H1 (cell line): Measurements from ENCODE around the gene ADAMTS4.

Experiments used
- YY1 ChIP-seq: IDR thresholded peaks from 2 replicates; pipeline ENCODE4 v1.6.1; 2011; ENCODE audit warnings: low read depth, mild to moderate bottlenecking, low read length
- TF ChIP-seq, protein P1 (sequence below): IDR thresholded peaks from 2 replicates; pipeline ENCODE4 v1.6.1; 2012; ENCODE audit warnings: inconsistent platforms
- TF ChIP-seq, protein P2 (sequence below), 3 experiments: IDR thresholded peaks; 1 replicate in 2 of 3; 2 replicates in 1 of 3; pipeline versions ENCODE4 v1.5.1 to v1.6.1; 2011; ENCODE audit warnings: low read length in 3 of 3, mild to moderate bottlenecking in 3 of 3, inconsistent platforms in 2 of 3, low read depth in 1 of 3, moderate library complexity in 1 of 3; ENCODE audit not compliant: insufficient read depth in 1 of 3; ENCODE audit errors: control extremely low read depth in 1 of 3

DNA sequence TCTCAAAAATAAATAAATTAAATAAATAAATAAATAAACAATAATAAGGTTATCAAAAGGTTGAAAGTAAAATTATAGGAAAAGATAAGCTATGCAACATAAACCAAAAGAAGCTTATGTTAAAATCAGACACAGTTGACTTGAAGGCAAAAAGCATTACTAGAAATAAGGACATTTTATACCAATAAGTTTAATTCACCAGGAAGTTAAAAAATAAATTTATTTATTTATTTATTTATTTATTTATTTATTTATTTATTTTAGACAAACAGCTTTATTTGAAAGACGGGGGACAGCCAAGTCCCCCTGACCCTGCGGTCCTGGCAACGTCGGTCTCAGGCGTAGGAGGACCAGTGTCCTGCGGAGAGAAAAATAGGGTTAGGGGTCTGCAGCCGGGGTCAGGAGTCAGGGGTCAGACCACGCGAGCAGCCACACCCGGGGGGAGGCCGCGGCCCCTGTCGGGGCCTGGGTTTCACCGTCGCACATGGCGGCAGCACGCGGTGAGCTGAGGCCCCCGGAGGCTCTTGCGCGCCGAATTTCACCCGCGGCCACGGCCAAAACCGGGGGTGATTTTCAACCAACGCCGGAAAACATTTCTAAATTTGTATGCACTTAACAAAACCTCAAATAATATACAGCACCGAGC is 58.0 kb downstream of the ADAMTS4 start:
- TF ChIP-seq, protein P1, sequence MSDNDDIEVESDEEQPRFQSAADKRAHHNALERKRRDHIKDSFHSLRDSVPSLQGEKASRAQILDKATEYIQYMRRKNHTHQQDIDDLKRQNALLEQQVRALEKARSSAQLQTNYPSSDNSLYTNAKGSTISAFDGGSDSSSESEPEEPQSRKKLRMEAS: no peak
- TF ChIP-seq YY1: no peak
- TF ChIP-seq, protein P2, sequence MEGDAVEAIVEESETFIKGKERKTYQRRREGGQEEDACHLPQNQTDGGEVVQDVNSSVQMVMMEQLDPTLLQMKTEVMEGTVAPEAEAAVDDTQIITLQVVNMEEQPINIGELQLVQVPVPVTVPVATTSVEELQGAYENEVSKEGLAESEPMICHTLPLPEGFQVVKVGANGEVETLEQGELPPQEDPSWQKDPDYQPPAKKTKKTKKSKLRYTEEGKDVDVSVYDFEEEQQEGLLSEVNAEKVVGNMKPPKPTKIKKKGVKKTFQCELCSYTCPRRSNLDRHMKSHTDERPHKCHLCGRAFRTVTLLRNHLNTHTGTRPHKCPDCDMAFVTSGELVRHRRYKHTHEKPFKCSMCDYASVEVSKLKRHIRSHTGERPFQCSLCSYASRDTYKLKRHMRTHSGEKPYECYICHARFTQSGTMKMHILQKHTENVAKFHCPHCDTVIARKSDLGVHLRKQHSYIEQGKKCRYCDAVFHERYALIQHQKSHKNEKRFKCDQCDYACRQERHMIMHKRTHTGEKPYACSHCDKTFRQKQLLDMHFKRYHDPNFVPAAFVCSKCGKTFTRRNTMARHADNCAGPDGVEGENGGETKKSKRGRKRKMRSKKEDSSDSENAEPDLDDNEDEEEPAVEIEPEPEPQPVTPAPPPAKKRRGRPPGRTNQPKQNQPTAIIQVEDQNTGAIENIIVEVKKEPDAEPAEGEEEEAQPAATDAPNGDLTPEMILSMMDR (IDR thresholded peaks at IDR 0.05; ENCODE audit: control extremely low read depth in 1 of 3, insufficient read depth in 1 of 3, low read depth in 1 of 3, low read length in 3 of 3): no peak
